Stimulated activated CD8-positive, alpha-beta memory T cell treated with anti-CD3 and anti-CD28 coated beads, Interleukin-2, amount 100 ng/mL, for 1 hour (primary cell): Measurements from ENCODE around the gene S100Z.

ENCODE experiments used
- DNase-seq, 2 donors: peaks; one replicate each; pipeline ENCODE4 v3.0.0-alpha.2; 2020; ENCODE audit warnings: low read depth in 2 of 2

S100Z gene

DNA sequence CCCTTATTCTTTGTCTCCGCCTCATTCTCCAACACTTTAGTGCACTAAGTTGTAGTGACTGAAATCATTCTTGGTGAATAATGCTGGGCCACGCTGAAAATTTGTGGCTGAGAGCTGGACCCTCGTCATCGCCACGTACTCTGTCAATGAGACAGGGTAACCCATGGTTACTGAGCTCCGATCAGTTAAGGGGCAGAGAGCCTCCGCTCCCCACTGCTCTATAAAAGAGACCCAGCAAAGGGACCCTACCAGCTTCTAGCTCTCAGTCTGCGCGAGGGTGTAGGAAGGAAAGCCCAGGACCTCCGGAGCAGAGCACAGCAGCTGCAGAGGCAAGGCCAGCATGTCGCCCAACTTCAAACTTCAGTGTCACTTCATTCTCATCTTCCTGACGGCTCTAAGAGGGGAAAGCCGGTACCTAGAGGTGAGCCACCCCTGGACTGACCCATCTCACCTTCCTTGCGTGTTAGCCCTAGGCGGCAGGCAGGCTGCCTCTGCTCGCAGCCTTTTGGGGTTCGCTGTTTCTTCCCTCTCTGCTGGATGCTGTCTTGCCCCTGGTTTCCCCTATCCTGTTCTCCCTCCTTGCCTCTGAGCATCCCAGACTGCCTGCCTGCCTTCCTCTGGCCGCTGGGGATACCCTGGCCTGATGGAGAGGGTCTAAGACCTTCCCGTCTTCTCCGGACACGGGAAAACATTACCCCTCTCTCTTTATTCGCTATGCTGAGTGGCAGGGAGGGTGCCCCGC, 103.2 kb downstream of the S100Z start, which contains the start of gene CRHBP:
CRHBP (plus strand) TSS at position 251 of the 742 bp plus-strand sequence; CDS start at position 341, 90 bp downstream.
- no peak for DNase-seq

DNA sequence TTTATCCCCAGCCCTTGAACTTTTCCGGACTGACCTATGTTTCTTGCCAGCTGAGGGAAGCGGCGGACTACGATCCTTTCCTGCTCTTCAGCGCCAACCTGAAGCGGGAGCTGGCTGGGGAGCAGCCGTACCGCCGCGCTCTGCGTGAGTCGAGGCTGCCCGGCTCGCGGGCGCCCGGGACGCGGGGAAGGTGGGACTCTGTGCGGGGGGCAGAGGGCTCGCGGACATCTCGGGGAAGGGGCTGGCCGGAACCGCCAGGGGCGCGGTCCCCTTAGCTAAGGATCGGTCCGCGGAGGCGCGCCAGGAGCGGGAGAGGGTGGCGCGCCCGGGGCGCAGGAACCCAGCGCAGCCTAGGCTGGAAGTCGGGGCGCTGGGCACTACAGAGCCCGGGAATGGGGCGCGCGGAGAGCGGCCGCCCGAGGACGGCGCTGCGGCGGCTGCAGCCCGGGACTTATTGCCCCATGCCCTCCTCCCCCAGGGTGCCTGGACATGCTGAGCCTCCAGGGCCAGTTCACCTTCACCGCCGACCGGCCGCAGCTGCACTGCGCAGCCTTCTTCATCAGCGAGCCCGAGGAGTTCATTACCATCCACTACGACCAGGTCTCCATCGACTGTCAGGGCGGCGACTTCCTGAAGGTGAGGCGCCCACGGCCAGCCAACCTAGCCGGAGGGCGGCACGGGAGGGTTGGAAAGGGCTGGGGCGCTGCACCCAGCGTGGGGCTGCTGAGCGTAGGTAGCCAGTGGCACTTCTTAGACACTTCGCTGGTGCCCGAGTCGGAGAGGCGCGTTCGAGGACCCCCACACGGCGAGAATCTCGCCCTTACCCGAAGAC, 104.0 kb downstream of the S100Z start:
- no peak for DNase-seq

DNA sequence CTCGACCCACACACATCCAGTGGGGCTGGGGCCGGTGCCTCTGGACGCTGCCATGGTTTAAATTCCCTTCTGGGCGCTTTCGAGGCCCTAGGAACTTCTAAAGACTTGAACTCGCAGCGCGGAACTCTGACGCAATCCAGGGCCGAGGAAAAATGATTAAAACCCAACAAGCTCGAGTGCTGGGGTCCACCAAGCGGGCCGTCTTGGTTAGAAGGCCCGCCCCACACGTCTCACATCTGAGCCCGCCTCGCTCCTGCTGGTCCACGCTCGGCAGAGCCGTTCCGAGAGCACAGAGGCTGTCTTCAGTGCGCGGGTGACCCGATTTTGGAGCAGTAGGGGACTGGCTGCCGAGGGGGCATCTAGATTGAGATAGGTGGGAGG, 104.6 kb downstream of the S100Z start:
- DNase-seq = no peak

DNA sequence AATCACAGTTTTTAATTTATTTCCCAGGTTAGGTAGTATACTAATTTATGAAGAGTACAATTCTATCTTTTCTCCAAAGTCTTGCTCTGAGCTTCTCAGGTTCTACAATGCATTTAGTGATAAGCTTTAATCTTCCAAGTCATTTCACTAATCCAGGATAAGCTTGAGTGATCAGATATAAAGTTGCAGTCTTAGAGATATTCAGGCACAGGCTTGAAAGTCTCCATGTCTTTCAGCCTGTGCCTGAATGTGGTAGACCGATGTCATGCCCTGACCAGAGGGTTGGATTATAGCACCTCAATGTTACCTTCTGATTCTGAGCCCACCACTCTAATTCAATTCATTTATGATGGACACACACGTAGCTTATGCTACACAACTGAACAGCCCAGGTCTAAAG, 106.2 kb downstream of the S100Z start:
- DNase-seq = no peak

DNA sequence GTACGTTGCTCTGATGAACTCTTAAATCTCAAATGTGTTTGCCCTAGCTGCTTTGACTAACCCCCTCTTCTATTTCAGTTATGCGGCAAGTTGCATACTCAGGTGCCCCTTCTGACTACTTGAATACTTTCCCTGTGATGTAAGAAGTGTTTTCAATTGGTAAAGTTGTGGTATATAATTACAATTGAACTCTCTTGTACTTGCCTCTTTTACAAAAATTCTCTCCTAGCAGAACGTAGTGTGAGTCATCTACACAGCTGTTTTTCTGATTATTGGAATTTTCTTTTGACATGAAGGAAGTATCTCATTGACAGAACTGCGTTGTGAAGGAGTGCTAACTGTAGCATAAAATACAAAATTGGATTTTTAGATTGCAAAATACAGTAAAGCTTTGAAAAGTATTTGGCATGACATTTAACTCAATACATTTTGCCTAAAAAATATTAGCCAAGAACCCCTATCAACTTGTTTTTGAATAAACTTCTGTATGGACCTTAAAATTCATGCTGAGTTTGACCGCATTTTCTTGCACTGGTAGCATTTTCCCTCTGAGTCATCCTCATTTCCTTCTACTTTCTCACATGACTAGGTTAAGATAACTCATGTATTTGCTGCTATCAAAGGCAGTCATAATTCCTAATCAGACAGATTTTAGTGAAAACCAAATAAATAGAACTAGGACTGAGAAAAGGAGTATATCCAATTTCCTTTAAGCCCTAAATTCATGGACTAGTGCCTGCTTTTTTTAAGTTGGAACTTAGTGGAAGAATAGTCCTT, 109.4 kb downstream of the S100Z start:
- DNase-seq = no peak

GRCh38 chr5:76960004-76960625, 110.3 kb downstream of the S100Z start:
- DNase-seq = no peak

- no peak for DNase-seq
These were observed 114.2 kb downstream of the S100Z start for GRCh38 chr5:76964060-76964459.
